Spleen (tissue), 11 donors: Measurements from ENCODE around the gene PIERCE2. TPM values are rescaled to one million over a fixed set of nuclear protein-coding genes. Genes with fewer than 3 reads are reported as not detected.
"Not testable (repeated sequence)": the region's sequence is repeated elsewhere in the genome, so short reads cannot be mapped to it uniquely, and the experiment has no call there.

ENCODE experiments used
- DNase-seq: peaks from one replicate; pipeline ENCODE4 v3.0.0-alpha.2; 2020
- H3K27ac ChIP-seq, 8 donors: fragments of 200-600 bp; sonication (generic) in 7 of 8; 1 replicate in 4 of 8; 2 replicates in 4 of 8; pipeline versions ENCODE4 v1.5.0 to v1.8.0; 2016 to 2021; ENCODE audit warnings: inconsistent platforms in 4 of 8, mild to moderate bottlenecking in 4 of 8, moderate library complexity in 1 of 8
- H3K27me3 ChIP-seq, 7 donors: fragments of 200-600 bp; sonication (generic) in 6 of 7; replicated peaks in 1 of 7; 1 replicate in 4 of 7; 2 replicates in 3 of 7; pipeline versions ENCODE4 v1.5.0 to v1.8.0; 2016 to 2021; ENCODE audit warnings: inconsistent platforms in 3 of 7, mild to moderate bottlenecking in 1 of 7
- H3K36me3 ChIP-seq, 6 donors: fragments of 200-600 bp; sonication (generic) in 5 of 6; 1 replicate in 4 of 6; 2 replicates in 2 of 6; pipeline versions ENCODE4 v1.5.0 to v1.8.0; 2016 to 2021; ENCODE audit warnings: inconsistent platforms in 2 of 6
- H3K4me1 ChIP-seq, 6 donors: fragments of 200-600 bp; sonication (generic) in 5 of 6; 1 replicate in 3 of 6; 2 replicates in 3 of 6; pipeline versions ENCODE4 v1.5.0 to v1.8.0; 2016 to 2021; ENCODE audit warnings: inconsistent platforms in 3 of 6
- H3K4me3 ChIP-seq, 8 donors: fragments of 200-600 bp; sonication (generic) in 7 of 8; 1 replicate in 4 of 8; 2 replicates in 4 of 8; pipeline versions ENCODE4 v1.5.0 to v1.8.0; 2016 to 2021; ENCODE audit warnings: inconsistent platforms in 4 of 8, mild to moderate bottlenecking in 4 of 8, moderate library complexity in 2 of 8
- H3K9me3 ChIP-seq, 8 donors: fragments of 200-600 bp; sonication (generic) in 7 of 8; 1 replicate in 4 of 8; 2 replicates in 4 of 8; pipeline versions ENCODE4 v1.5.0 to v1.8.0; 2016 to 2021; ENCODE audit warnings: inconsistent platforms in 4 of 8
- CTCF ChIP-seq, 11 experiments: fragments of 200-600 bp in 7 of 11; fragments of 450-650 bp in 4 of 11; sonication (generic) in 4 of 11; IDR thresholded peaks in 8 of 11; conservative IDR thresholded peaks in 3 of 11; 1 replicate in 7 of 11; 2 replicates in 4 of 11; pipeline versions ENCODE4 v1.4.0 to v1.8.0; 2016 to 2021; ENCODE audit warnings: antibody characterized with exemption in 11 of 11, inconsistent platforms in 4 of 11, mild to moderate bottlenecking in 1 of 11
- POLR2A ChIP-seq, 3 donors: fragments of 450-650 bp; IDR thresholded peaks; one replicate each; pipeline ENCODE4 v1.5.1; 2017; ENCODE audit warnings: antibody characterized with exemption in 3 of 3, mild to moderate bottlenecking in 1 of 3
- POLR2AphosphoS5 ChIP-seq, 3 donors: sonication (generic); formaldehyde crosslinking; IDR thresholded peaks; one replicate each; pipeline ENCODE4 v1.5.1; 2017; ENCODE audit warnings: antibody characterized with exemption in 3 of 3
- WGBS, 5 donors: extraction: QIAGEN DNeasy Blood & Tissue Kit in 3 of 5; methylation state at CpG; one replicate each; pipeline versions ENCODE4 v1.1.5 to v1.1.7; 2013 to 2018; 5-methylcytosine and 5-hydroxymethylcytosine counted together
- intact Hi-C: fragments of 100-400 bp; cut with DNase I; formaldehyde crosslinking; loops from one replicate; pipeline ENCODE4 v1.15.0; 2023; ENCODE audit warnings: low total_unique reads
- polyA plus RNA-seq, 3 donors: library from polyadenylated mRNA; stranded (reverse); fragments of 200-250 nt; gene quantifications; one replicate each; pipeline ENCODE4 v1.2.1, GENCODE V29; 2013
- total RNA-seq, 7 donors: library from RNA; depleted of rRNA in 3 of 7; stranded (reverse); fragments of >200 nt in 3 of 7; fragmentation: NEBNext Ultra II Directional in 4 of 7; extraction: Animal tissue kit (Norgen Biotek cat#: 25700) in 4 of 7; gene quantifications; one replicate each; pipeline versions ENCODE4 v1.1.0 to v1.2.1, GENCODE V29; 2016 to 2021
- donor health status: healthy with polysubstance abuse.
- donor health status: DM: no; HTN: no; CAD: no; lungs with moderate emphysema.
- donor health status: DM: no; HTN: no; CAD: no.
- donor health status: Bipolar disorder and iron deficiency.
- donor health status: healthy.
- donor health status: DM: no; HTN: no; CAD: no.
- donor health status: DM: yes; HTN: yes; CAD: no.

Gene PIERCE2
- total and polyA plus RNA-seq, 10 donors, result 0.97 to 2.5 (median 1.5) TPM; not detected in 4

DNA sequence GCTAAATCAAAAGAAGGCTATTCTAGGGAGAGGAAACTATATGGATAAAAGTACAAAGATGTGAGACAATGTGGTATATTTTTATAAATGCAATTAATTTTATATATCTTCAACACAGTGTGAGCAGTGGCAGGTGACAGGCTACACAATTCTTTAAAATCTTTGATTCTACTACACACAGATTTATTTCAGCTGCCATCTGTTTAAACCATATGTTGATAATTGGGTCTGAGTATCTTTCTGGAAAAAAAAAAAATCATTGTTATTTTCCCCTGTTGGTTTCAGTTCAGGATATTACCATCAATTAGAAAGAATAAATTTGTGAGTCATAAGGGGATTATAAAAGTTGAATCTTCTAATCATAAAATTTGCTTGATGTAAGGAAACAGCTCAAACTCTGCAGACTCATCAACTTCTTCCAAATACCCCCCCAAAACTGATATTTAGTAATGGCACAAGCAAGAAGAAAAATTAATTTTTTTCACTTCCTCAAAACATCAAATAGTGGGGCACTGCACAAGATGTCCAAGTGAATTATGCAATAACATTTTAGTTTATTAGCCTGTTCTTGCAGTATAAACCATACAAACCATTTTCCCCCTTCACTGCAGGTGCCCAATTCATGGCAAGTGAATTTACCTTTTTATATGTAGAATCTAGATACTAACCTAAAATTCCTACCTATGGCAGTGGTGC lies 12.0 kb downstream of the PIERCE2 start:
- no peaks in the 10 kb centered on the region for H3K27me3 ChIP-seq
- no peaks in the 10 kb centered on the region for H3K9me3 ChIP-seq
- no peak overlapping the region for H3K27ac ChIP-seq
- no peaks in the 10 kb centered on the region for H3K36me3 ChIP-seq
- no peak for DNase-seq
- no peak overlapping the region for H3K4me3 ChIP-seq
- TF ChIP-seq POLR2A (IDR thresholded peaks at IDR 0.05) (no peak), POLR2AphosphoS5 (IDR thresholded peaks at IDR 0.05) (no peak), CTCF (IDR thresholded peaks at IDR 0.05 in 8 of 11, conservative IDR thresholded peaks at IDR 0.05 in 3 of 11) (no peak)
- no peaks in the 10 kb centered on the region for H3K4me1 ChIP-seq
- intact Hi-C loops, result no loop called here

DNA sequence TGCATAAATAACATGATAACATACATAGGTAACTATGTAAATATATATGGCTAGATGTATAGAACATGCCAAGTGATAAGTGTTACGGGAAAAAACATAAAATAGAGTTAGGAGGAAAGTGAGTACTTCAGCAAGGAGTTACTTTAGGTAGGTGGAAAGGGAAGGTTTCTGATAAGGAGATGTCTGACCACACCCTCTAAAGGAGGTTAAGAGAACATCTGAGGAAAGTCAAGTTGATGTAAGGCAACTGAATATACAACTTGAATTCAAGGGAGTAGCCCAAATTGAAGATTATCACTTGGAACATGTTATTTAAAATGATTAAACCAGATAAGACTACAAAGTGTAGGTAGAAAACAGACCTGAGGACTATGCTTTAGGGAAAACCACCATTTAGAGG lies 13.8 kb downstream of the PIERCE2 start:
- Histone ChIP-seq H3K27me3 (no peaks in the 10 kb centered on the region), H3K4me3 (no peak overlapping the region), H3K27ac (no peak overlapping the region), H3K4me1 (no peaks in the 10 kb centered on the region), H3K9me3 (no peaks in the 10 kb centered on the region), H3K36me3 (no peaks in the 10 kb centered on the region)
- no peak for DNase-seq
- intact Hi-C loops, result no loop called here
- TF ChIP-seq CTCF (IDR thresholded peaks at IDR 0.05 in 8 of 11, conservative IDR thresholded peaks at IDR 0.05 in 3 of 11) (no peak), POLR2AphosphoS5 (IDR thresholded peaks at IDR 0.05) (no peak)
- 0 to 2% (median 0%) methylated on average over 1 of the region's 1 CpG for WGBS, 5 donors

DNA sequence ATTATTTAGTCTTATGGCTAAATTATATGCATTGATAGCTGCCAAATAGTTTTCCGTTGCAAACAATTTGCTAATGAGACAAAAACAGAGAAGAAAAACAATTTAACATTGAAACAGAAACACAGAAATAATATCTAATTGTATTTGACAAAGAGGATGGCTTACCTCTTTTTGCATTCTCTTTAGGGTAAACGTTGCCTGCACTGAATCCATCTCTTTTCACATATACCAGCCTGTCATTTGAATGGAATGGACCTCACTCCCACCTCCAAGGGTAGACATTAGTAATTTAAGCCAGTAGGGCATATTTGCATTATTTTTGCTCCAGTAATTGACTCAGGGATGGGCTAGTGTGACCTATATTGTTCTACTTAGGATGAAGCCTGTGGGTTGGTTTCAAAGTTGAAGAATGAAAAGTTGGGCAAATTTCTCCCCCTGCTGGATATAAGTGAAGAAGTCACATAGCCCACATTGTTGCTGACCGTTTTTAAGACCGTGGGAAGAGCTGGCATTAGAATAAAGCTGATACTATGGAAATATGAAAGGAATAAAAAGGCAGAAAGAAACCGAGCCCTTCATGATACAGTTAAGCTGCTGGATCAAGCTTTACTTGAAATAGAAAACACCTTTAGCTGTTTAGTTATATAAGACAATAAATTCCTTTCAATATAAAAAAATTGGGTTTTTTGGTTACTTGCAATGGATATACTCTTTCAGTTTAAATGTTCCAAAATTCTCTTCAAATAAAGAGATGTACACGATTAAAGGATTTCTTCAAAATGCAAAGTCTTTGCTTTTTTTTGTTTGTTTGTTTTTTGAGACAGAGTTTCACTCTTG lies 26.9 kb downstream of the PIERCE2 start:
- H3K27me3 ChIP-seq, result no peaks in the 10 kb centered on the region
- no peak overlapping the region for H3K4me3 ChIP-seq
- H3K27ac ChIP-seq, result no peak overlapping the region
- intact Hi-C loops, result loop anchor here (5.0 to 10.0 kb wide), 2 partner anchors 140 to 218 kb away; no protein-coding TSS in a partner anchor
- DNase-seq, result no peak
- WGBS, 5 donors, result 31 to 39% (median 33%) methylated on average over 6 of the region's 6 CpGs
- no peak for TF ChIP-seq POLR2AphosphoS5 (IDR thresholded peaks at IDR 0.05)
- TF ChIP-seq POLR2A (IDR thresholded peaks at IDR 0.05), result no peak
- TF ChIP-seq CTCF (IDR thresholded peaks at IDR 0.05 in 8 of 11, conservative IDR thresholded peaks at IDR 0.05 in 3 of 11), result peak in 10 of 11 experiments; percentile 20 to 73 (median 52)
- no peaks in the 10 kb centered on the region for H3K36me3 ChIP-seq
- H3K4me1 ChIP-seq, result peaks cover 0 to 15% (median 0%) of the 10 kb centered on the region in 6 donors
- H3K9me3 ChIP-seq, result no peaks in the 10 kb centered on the region

DNA sequence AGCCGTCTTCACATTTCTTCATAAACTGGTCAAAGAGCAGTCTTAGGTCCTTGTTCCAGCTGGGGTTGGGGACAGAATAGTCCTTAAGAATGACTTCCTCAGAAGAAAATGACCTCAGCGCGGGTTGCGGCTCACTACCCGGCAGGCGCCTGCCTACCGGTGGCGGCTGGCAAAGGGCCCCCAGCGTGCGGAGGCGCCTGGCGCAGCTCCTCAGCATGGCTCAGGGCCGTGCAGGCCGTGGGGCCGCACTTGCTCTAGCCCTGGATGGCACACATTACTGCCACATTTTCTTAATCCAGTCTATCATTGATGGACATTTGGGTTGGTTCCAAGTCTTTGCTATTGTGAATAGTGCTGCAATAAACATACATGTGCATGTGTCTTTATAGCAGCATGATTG lies 34.8 kb downstream of the PIERCE2 start:
- H3K36me3 ChIP-seq, H3K27ac ChIP-seq, H3K4me1 ChIP-seq, H3K27me3 ChIP-seq, H3K4me3 ChIP-seq, DNase-seq, intact Hi-C loops: not testable (repeated sequence)
- H3K9me3 ChIP-seq, result peaks cover 0 to 21% (median 3%) of the 10 kb centered on the region in 8 donors
- 91 to 100% (median 97%) methylated on average over 9 to 15 of the region's 15 CpGs for WGBS, 5 donors

DNA sequence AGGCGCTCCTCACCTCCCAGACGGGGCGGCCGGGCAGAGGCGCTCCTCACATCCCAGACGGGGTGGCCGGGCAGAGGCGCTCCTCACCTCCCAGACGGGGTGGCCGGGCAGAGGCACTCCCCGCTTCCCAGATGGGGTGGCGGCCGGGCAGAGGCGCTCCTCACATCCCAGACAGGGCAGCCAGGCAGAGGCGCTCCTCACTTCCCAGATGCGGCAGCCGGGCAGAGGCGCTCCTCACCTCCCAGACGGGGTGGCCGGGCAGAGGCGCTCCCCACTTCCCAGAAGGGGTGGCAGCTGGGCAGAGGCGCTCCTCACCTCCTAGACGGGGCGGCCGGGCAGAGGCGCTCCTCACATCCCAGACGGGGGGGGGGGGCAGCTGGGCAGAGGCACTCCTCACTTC lies 37.6 kb downstream of the PIERCE2 start:
- DNase-seq, H3K27ac ChIP-seq, intact Hi-C loops, H3K27me3 ChIP-seq, H3K4me3 ChIP-seq, H3K36me3 ChIP-seq, H3K4me1 ChIP-seq: not testable (repeated sequence)
- peaks cover 0 to 21% (median 3%) of the 10 kb centered on the region in 8 donors for H3K9me3 ChIP-seq
- 86 to 94% (median 87%) methylated on average over 10 to 27 of the region's 27 CpGs for WGBS, 5 donors

DNA sequence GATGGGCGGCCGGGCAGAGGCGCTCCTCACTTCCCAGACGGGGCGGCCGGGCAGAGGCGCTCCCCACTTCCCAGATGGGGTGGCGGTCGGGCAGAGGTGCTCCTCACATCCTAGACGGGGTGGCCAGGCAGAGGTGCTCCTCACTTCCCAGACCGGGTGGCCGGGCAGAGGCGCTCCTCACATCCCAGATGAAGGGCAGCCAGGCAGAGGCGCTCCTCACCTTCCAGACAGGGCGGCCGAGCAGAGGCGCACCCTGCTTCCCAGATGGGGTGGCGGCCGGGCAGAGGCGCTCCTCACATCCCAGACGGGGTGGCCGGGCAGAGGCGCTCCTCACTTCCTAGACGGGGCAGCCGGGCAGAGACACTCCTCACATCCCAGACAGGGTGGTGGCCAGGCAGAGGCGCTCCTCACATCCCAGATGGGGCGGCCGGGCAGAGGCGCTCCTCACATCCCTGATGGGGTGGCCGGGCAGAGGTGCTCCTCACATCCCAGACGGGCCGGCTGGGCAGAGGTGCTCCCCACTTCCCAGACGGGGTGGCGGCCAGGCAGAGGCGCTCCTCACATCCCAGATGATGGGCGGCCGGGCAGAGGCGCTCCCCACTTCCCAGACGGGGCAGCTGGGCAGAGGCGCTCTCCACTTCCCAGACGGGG lies 38.2 kb downstream of the PIERCE2 start:
- intact Hi-C loops, H3K4me1 ChIP-seq, H3K36me3 ChIP-seq, H3K27ac ChIP-seq, H3K4me3 ChIP-seq, DNase-seq, H3K27me3 ChIP-seq: not testable (repeated sequence)
- H3K9me3 ChIP-seq, result peaks cover 0 to 21% (median 3%) of the 10 kb centered on the region in 8 donors
- WGBS, 5 donors, result 91 to 99% (median 98%) methylated on average over 9 to 41 of the region's 41 CpGs; no CpG with 5 or more reads in 1 of the 5 donors

- H3K27ac ChIP-seq, DNase-seq, H3K36me3 ChIP-seq, H3K4me1 ChIP-seq, intact Hi-C loops, H3K27me3 ChIP-seq, H3K4me3 ChIP-seq: not testable (repeated sequence)
- peaks cover 0 to 21% (median 3%) of the 10 kb centered on the region in 8 donors for H3K9me3 ChIP-seq
- 97 to 100% (median 100%) methylated on average over 1 to 19 of the region's 19 CpGs for WGBS, 5 donors
These were observed 38.7 kb downstream of the PIERCE2 start for GRCh38 chr15:55447030-55447394.
